ENCODE data around the gene NFIA. TPM values are rescaled to one million over a fixed set of nuclear protein-coding genes. Genes with fewer than 3 reads are reported as not detected.

The NFIA gene
- total RNA-seq, 1 donor from 2014 or later, result 97.6 TPM

GRCh38 chr1:61162520-61163258 is 80.3 kb downstream of the NFIA start:
- DNase-seq (ENCODE audit: missing footprints) (no peak), ATAC-seq (peak; percentile 21)
- intact Hi-C loops (cut with DNase I), result no loop called here

GRCh38 chr1:61163355-61163754 is 81.0 kb downstream of the NFIA start:
- no peak for DNase-seq (ENCODE audit: missing footprints)
- intact Hi-C loops (cut with DNase I), result no loop called here
- no peak for ATAC-seq

GRCh38 chr1:61165402-61165801 is 83.0 kb downstream of the NFIA start:
- intact Hi-C loops (cut with DNase I), result no loop called here
- ATAC-seq, result no peak
- DNase-seq (ENCODE audit: missing footprints), result no peak

GRCh38 chr1:61167309-61167708 is 84.9 kb downstream of the NFIA start:
- intact Hi-C loops (cut with DNase I), result no loop called here
- no peak for ATAC-seq
- no peak for DNase-seq (ENCODE audit: missing footprints)

DNA sequence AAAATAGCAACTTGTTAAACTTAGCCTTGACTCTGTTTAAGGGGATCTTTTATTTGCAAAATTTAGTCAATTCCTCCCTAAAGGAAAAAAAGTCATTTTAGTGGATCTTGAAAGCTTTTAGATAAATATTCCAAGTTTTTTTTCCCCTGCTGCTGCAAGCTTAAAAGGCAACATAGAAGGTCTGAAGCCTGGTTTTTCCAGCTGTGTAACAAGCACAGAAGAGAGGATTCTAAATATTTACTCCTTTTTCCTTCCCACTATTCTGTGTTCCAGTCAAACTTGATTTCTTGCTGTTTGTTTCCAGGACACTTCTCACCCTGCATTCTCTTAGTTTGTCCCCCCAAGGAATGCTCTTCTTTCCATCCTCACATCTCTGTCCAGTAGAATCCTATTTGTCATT is 86.7 kb downstream of the NFIA start:
- ATAC-seq (no peak), DNase-seq (ENCODE audit: missing footprints) (no peak)
- intact Hi-C loops (cut with DNase I), result no loop called here

- no peak for ATAC-seq
- intact Hi-C loops (cut with DNase I), result no loop called here
- DNase-seq (ENCODE audit: missing footprints), result no peak
Observed at GRCh38 chr1:61169634-61170033, 87.3 kb downstream of the NFIA start.

DNA sequence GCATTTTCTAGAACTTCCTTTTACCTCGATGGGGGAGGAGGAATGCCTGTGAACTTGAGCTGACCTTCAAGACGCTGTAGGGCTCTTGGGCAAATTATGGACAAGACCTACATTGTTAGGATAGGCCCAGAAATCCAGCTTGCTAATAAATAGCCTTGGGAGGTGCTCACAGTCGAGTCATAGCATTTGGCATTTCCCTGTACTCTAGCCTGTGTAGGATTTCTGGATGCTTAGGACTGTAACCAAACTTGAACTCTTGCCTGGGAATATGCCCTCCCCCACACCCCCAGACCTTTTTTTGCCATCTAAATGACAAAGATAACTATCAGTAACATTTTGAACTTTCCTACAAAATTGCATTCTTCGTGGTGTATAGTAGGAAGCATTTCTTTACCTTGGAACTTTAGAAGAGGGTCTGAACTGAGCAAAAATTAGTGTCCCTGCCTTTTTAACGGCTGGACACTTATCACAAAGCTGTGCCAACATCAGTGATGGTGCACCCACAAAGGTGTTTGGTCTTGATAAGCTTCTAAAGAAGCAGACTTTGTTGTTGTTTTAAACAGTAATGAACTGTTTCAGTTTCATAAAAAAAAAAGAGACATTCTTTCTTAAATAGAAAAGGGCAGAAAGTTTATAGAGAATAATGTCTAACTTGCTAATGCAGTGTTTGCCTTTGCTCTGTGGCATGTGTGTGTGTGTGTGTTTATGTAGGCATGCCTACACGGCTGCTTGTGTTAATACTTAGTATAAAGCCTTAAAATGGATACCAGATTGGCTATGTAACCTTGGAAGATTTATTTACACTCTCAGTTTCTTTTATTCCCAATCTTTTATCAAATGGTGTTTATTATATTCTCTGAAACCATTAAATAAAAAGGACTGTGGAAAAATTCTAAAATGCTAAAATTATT is 88.2 kb downstream of the NFIA start:
- peak; percentile 51 for ATAC-seq
- intact Hi-C loops (cut with DNase I), result no loop called here

GRCh38 chr1:61171346-61171745 is 89.0 kb downstream of the NFIA start:
- DNase-seq (ENCODE audit: missing footprints) (no peak), ATAC-seq (no peak)
- intact Hi-C loops (cut with DNase I), result no loop called here

More for the DNA sequence above, 88.2 kb downstream of the NFIA start:
- DNase-seq (ENCODE audit: missing footprints), result no peak

- DNase-seq (ENCODE audit: missing footprints) (no peak), ATAC-seq (no peak)
- intact Hi-C loops (cut with DNase I), result no loop called here
Observed at GRCh38 chr1:61171974-61172373, 89.6 kb downstream of the NFIA start.

- intact Hi-C loops (cut with DNase I), result no loop called here
- ATAC-seq (peak; percentile 65), DNase-seq (ENCODE audit: missing footprints) (peak; percentile 69)
Observed at GRCh38 chr1:61173118-61173517, 90.8 kb downstream of the NFIA start.

- intact Hi-C loops (cut with DNase I), result no loop called here
- ATAC-seq (peak; percentile 41), DNase-seq (ENCODE audit: missing footprints) (no peak)
Observed at GRCh38 chr1:61174060-61174795, 91.9 kb downstream of the NFIA start.

GRCh38 chr1:61175976-61176375 is 93.6 kb downstream of the NFIA start:
- ATAC-seq (no peak), DNase-seq (ENCODE audit: missing footprints) (no peak)
- intact Hi-C loops (cut with DNase I), result no loop called here

DNA sequence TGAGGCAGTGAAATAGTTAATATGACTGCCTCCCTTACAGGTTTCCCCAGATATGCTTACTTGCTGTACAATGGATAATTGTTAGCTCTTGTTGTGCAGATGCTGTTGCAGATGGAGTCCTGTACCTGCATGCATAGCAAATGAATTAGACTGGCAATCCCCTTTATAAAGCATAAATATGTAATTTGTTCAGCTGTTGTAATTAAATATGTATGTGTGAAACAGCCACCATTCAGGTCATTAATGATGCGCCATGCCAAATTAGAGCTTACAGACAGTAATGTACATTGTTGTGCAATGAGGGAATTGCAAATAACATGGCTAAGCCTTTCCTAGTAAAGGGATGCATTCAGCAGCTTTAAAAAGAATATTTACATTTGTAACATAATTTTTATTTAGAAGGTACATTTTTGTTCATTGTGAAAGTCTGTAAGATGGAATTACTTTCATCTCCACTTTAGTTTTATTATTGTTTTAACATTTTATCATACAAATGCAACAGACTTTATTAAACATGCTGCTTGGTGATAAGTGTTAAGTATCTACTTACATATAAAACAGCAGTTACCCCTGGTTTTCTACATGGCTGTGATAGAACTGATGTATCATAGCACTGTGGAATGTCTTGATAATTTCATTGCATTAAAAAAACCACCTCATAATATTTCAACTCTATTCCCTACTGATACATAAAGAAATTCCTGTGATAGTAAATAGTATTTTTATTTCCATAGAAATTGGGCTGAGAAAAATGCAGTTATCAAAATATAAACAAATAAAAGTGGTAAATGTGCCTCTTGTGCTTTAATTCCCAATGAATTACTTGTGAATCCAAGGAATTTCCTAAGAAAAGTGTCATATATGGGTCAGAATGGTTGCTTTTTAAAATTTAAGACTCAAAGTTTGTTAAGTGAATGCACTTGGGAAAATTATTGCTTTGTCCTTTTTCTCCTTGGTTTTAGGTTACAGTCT is 99.0 kb downstream of the NFIA start:
- no peak for DNase-seq (ENCODE audit: missing footprints)
- ATAC-seq, result no peak
- intact Hi-C loops (cut with DNase I), result loop anchor here (2.0 to 5.0 kb wide), 5 partner anchors 57 to 271 kb away; no protein-coding TSS in a partner anchor

- intact Hi-C loops (cut with DNase I), result loop anchor here (2.0 to 5.0 kb wide), 5 partner anchors 57 to 270 kb away; no protein-coding TSS in a partner anchor
- no peak for DNase-seq (ENCODE audit: missing footprints)
- no peak for ATAC-seq
Observed at GRCh38 chr1:61182049-61182448, 99.7 kb downstream of the NFIA start.

DNA sequence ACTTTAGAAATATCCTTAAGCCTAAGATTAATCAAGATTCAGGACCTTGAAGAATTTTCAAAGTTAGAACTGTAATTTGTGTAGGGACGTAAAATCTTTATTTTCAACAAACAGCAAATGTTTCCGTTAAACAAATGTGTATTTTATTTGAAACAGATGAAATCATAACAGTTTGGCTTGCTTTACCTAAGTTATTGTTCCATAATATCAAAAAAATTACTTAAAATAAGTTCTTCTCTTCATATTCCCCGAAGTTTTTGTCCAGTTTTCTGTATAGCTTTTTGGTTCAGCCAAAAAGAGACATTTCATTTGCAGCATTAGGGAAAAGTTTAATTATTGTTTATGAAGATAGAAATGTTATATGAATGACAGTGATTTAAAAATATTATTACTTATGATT is 100.1 kb downstream of the NFIA start:
- ATAC-seq (no peak), DNase-seq (ENCODE audit: missing footprints) (no peak)
- intact Hi-C loops (cut with DNase I), result loop anchor here (2.0 to 5.0 kb wide), 5 partner anchors 58 to 270 kb away; no protein-coding TSS in a partner anchor

- peak; percentile 66 for DNase-seq (ENCODE audit: missing footprints)
- intact Hi-C loops (cut with DNase I), result loop anchor here (2.0 to 5.0 kb wide), 5 partner anchors 59 to 269 kb away; no protein-coding TSS in a partner anchor
- peak; percentile 69 for ATAC-seq
Observed at GRCh38 chr1:61183471-61184039, 101.2 kb downstream of the NFIA start.

DNA sequence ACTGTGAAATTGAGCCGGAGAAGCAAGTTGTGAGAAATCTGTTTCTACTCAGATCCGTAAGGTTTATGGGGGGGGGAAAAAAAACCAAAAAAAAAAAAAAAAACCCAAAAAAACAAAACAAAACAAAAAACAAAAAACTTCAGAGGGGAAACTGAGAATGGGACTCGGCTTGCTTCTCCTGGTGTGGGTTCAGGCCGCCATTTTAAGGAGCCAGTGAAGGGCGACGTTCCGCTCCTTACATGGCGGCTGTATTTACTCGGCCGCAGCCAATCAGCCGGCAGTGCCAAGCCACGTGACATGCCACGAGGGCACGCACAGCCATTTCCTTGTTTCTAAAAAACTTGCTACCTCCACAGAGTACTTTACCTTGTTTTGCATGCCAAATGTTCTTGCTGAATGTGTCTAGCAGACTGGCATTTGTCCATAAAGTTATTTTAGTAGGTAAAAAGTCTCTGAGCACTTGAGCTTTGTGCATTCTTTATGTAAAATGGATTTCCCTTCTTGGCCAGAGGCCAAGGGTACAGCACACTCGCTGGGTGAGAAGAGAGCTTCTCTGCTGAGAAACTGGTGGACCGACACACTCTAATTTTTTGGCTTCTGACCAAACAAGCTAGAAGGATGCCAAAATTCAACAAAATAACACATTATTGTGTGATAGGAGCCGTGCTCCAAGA is 101.8 kb downstream of the NFIA start:
- intact Hi-C loops (cut with DNase I), result loop anchor here (5.0 kb wide), 3 partner anchors 132 to 268 kb away; no protein-coding TSS in a partner anchor
- DNase-seq (ENCODE audit: missing footprints) (peak; percentile 95), ATAC-seq (peak; percentile 90)

Measured in Right ventricle myocardium inferior (tissue), 1 donor.